A549 treated with ZK216348 at 1 μM for 4 hours (cell line): Measurements from ENCODE around the gene PNMA1. TPM values are rescaled to one million over a fixed set of nuclear protein-coding genes. Genes with fewer than 3 reads are reported as not detected.

Experiments used
- total RNA-seq: library from RNA; stranded (reverse); fragments of 200-300 nt; extraction: Qiagen RNA extraction; gene quantifications from 5 replicates; pipeline ENCODE4 v1.2.3, GENCODE V29; 2022; ENCODE audit warnings: low read depth

Gene PNMA1, protein sequence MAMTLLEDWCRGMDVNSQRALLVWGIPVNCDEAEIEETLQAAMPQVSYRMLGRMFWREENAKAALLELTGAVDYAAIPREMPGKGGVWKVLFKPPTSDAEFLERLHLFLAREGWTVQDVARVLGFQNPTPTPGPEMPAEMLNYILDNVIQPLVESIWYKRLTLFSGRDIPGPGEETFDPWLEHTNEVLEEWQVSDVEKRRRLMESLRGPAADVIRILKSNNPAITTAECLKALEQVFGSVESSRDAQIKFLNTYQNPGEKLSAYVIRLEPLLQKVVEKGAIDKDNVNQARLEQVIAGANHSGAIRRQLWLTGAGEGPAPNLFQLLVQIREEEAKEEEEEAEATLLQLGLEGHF
- total RNA-seq = 52.5 to 66.9 TPM (median 60.7 TPM) in 5 replicates

DNA sequence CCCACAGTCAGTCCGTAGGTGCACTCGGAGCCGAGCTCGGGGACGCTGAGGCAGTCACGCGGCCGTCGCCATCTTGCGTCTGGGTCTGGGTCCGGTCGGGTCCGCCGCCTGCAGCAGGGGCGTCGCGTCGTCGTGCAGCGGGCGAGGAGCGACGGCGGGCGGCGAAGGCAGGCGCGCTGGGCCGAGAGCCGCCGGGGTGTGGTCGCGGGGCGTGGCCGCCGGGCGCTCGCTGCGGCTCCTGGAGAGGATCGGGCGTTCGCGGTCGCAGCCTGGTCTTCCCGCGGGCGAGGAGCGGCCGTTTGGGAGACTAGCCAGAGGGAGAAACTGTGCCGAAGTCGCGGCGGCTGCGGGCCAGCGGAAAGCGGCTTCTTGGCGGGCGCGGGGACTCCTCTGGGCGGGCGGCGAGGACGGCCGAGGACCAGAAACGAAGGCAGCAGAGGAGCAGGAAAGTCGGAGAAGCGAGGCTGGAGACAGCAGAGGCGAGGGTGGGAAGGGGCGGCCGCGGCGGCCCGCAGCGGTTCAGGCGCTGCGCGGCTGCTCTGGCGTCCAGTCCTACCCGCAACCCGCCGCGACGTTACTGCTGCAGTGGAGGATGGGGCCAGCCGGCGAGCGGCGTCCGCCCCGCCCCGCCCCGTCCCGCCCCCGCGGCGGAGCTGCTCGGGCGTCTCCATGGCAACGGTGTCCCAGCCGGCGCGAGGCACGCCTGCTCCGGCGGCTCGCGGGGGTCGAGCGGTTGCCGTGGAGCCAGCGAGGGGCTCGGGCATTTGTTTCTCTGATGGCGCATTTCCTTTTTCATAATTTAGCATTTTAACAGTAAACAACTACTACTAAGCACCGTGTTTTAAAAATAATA, at the start of gene PNMA1:
Gene PNMA1, minus strand, starts transcription at position 582 of the 853 bp plus-strand sequence. CDS start 745 bp downstream, outside the sequence.

Other genes with a start within 250 kb of the PNMA1 start
- 16.8 to 27.5 TPM (median 26.7 TPM) in 5 replicates for gene RIOX1, start 223.5 kb downstream of the PNMA1 start, total RNA-seq
- 5.7 to 7.8 TPM (median 6.7 TPM) in 5 replicates for gene ACOT1, start 177.2 kb downstream of the PNMA1 start, total RNA-seq
- gene HEATR4, start 155.4 kb downstream of the PNMA1 start, total RNA-seq = not detected in 5 replicates
- gene ACOT2, start 145.2 kb downstream of the PNMA1 start, total RNA-seq = 38.7 to 54.0 TPM (median 52.6 TPM) in 5 replicates
- gene ACOT4, start 122.5 kb downstream of the PNMA1 start, total RNA-seq = 1.9 to 2.4 TPM (median 2.0 TPM) in 5 replicates
- gene ACOT6, start 101.9 kb downstream of the PNMA1 start, total RNA-seq = not detected in 5 replicates
- 7.9 to 19.8 TPM (median 9.7 TPM) in 5 replicates for gene DNAL1, start 69.4 kb downstream of the PNMA1 start, total RNA-seq
- 8.0 to 12.6 TPM (median 8.7 TPM) in 5 replicates for gene PTGR2, start 137.4 kb upstream of the PNMA1 start, total RNA-seq
- 42.3 to 57.3 TPM (median 44.2 TPM) in 5 replicates for gene ZNF410, start 172.5 kb upstream of the PNMA1 start, total RNA-seq
- gene FAM161B, start 235.7 kb upstream of the PNMA1 start, total RNA-seq = 1.3 to 2.4 TPM (median 1.9 TPM) in 5 replicates
- gene COQ6, start 235.9 kb upstream of the PNMA1 start, total RNA-seq = 20.7 to 32.4 TPM (median 26.5 TPM) in 5 replicates